Activated CD4-positive, alpha-beta T cell treated with anti-CD3 and anti-CD28 coated beads for 4 hours (primary cell): ENCODE measurements around the gene TNIK.
"Not testable (repeated sequence)": the region's sequence is repeated elsewhere in the genome, so short reads cannot be mapped to it uniquely, and the experiment has no call there.

Experiments used
- DNase-seq, 2 donors: peaks; one replicate each; pipeline ENCODE4 v3.0.0-alpha.2; 2020

TNIK gene

DNA sequence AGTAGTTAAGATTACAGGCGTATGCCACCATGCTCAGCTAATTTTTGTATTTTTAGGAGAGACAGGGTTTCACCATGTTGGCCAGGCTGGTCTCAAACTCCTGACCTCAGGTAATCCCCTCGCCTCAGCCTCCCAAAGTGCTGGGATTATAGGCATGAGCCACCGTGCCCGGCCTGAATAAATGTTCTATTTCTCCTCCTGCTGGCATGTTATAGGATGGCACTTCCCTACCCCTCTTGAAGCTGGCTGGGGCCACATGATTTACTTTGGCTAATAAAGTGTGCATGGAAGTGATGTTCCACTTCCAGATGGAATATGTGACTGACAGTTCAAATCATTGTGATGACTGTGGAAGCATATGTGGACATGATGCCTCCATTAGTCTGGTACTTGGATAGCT, 77.9 kb downstream of the TNIK start:
- not testable (repeated sequence) for DNase-seq

DNA sequence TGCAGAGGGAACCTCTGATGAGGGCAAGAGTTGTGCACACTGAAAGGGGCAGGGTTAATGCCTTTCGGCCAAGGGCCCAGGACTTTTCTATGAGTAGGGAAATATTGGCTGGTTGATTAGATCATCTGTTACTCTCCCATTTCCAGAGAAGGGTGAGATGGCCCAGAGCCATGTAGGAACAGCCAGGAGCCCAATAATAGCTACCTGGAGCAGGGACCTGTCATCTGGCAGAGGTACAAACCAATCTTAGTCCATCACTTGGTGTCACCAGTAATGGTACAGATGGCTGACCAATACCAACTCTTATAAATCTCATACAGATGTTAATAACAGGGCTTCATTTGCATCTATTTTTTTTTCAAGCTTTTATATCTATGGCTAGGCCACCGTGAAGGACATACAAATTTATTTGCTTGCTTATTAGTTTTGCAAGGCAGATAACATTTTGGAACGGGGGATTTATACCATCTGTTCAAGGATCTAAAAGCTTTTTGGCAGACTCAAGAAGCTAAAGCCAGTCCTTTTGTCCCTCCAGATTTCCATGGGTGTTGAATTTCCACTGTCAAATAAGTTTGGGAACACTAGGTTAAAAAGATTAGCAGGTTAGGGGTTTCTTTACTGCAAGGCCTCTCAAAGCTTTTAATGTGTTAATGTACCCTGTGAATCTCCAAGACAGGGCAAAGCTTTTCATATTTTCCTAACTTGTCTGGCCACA, 79.3 kb downstream of the TNIK start:
- DNase-seq: no peak

DNA sequence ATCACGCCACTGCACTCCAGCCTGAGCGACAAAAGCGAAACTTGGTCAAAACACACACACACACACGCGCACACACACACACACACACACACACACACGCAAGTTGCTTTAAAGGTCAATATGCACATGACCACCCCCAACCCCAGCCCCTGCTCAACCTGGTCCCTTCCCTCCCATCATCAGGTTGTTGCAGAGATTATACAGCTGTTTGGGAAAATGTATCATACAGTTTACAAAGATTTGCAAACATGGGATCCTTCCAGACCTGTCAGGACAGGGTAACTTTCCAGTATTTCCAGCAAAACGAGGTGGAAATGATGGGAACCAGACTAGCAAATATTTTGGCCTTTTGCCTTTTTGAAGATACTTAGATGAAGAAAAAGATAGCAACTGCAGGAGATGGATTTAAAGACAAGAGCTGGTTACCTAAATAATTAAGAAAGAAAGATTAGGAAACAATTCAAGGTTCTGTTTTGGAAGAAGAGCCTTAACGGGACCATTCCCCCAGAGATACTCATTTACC, 80.2 kb downstream of the TNIK start:
- no peak for DNase-seq

DNA sequence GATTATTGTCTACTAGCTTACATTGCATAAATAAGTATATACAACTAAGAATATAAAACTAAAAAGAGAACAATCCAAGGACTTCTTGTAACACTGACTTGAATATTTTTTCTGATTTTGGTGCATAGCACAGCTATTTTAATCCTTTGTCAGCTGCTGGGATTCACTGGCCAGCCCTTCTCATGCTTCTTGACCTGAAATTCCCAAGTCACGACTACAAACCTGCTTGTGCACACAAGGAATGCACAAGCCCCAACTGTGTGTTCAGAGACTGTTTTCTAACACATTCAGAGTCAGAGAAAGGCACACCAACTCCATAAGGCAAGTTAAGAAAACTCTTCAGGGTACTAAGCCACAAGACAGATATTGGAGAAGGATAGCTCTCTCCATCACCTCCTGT, 80.9 kb downstream of the TNIK start:
- DNase-seq: no peak

DNA sequence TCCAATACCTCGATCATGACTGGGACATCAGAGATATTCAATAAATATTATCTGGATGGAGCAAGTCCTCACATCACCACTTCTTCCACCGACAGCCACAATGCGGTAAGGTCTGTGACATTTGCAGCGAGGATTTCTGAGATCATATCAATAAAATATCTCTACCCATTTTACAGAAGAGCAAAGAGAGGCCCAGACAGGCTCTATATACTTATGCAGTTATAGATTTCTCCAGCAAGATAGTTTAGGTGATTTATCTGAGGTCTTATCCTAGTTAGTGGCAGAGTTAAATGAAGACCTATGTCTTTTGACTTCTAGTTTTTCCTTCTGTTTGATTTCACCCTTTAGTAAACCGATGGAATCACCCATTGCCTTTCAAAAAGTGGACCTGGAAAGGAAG, 81.6 kb downstream of the TNIK start:
- DNase-seq: no peak

DNA sequence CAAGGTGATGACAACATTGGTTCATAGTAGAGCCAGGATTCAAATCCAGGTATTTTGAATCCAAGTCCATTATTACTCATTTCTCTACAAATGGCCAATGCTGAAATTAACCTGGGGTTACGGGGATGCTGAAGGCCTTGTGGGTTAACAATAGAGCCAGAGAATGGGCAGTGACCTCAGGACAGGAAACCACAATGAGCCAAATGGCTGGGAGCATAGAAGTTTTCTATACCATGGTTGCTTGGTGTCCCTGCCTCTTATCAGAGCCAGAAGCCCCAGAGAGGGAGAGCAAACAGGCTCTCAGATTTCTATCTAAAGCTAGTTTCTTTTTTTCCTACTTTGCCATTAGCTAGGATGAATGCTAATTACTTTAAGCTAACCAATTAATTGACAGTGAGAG, 82.3 kb downstream of the TNIK start:
- no peak for DNase-seq

DNA sequence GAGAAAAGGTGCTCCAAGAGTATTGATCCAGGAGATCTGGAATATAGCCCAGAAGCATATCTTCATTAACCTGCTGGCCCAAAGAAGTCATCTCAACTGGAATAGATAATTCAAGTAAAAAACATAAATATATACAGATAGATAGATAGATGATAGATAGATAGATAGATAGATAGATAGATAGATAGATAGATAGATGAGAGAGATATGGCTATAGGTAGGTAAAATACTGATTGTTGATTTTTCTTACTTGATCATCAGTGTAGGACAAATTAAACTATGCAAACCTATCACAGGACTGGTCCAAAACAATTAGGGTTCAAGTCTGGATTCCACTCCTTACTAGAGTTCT, 83.6 kb downstream of the TNIK start:
- no peak for DNase-seq

DNA sequence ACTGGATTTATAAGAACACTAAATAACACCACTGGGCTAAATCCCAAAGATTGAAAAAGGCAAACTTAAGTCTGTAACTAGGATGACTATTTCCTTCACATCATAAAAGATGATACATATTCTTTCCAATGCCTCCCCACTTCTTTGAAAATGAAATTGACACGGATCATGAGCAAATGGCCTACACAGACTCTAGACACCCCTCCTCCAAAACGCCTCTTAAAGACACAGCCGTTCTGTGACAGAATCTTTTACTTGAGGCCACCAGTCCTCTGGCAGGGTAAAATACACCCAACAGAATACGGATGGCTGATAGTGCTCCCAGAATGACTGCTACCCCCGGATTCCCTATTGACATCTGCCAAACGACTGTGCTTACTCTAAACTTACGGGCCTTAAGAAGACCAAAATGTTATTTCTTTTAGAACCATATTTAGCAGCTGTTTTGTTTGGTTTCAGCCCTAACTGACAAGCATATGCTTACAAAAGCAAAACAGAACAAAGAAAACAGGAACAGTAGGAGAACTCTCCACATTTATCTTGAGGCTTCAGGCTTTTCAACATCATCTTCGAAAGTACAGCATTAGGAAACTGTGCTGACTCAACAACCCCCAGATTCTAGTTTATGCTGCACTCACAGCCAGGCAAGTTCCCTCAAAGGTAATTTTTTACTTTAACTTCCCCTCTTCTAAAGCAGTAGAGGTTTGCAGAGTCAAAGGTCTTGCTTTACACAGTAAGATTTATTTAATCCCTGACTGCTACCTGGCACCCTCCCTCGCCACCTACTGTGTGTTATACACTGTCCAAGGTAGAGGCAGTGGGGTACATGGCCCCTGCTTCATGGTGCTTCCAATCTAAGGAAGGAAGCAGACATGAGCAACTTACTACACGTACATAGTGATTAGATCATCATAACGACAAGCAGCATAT, 84.3 kb downstream of the TNIK start:
- DNase-seq: no peak

DNA sequence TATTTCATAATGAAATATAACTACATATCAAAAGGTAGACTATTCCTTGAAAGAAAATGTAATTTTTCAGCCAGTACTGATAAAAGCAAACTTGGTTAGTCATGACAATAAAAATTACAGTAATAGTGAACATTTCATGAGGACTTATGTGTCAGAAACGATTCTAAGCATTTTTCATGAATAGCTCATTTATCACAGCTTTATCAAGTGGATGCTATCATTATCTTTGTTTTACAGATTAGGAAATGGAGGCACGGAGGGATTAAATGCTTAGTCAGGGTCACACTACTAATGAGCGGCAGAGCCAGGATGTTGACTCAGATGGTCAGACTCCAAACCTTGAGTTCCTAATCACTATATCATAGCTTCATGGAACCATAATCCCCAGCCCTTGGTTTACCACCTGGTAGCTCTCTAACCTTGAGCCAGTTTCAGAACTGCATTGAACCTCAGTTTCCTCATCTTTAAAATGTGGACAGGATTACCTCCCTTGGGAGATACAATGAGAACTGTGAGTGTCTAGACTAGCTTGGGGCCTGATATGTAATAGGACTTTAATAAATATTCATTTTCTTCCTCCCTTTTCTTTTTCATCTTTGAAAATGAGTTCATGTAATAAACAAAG, 85.4 kb downstream of the TNIK start:
- DNase-seq: no peak

DNA sequence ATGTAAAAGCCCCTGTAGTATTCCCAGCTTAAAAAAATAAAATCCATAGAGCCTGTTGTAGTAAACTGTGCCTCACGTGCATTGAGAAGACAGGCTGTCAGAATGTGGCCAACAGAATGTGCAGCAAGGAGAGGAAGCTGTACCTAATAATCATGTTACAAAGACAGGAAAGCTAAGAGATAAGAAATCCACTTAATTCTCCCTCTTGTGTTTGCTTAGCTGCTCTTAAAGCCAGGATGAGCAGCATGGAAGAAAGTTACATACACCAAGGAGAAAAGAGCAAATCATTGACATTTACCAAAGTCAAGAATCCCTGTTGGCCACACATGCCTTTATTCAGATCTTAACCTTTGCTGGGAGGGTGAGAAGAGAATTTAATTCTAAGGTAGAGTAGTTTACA, 85.9 kb downstream of the TNIK start:
- no peak for DNase-seq

DNA sequence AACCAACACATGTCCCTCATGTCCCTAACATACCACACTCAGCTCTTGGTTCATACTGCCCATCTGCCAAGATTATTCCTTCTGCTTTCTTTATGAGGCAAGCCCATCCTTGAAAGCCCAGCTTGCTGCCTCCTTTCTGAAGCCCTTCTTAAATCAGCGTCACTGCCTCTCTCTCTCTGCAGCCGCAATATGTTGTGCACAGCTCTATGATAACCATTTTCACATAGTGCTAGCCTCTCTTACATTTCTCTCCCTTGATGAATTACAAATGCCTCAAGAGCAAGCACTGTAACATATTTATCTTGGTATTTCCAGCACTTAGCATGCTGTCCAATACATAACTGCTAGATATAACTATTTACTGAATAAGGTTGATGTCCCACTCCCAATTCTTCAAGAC, 86.5 kb downstream of the TNIK start:
- no peak for DNase-seq

DNA sequence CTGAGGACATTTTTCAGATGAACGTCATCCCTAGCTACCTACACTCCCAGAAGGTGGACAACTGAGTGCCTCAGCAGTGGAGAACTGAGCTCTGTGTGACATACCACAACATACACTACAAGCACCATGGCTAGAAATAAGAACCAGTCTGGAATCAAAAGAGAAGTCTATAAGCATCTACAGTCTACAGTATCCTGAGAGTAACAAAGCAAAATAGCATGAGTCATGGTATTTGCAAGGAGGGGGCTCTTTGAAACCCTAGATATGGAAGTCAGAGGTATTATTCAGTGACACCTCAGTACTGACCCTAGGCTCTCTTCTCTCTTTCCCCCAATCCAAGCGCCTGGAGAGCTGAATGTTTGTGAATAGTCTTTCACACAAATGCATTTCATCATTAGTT, 87.5 kb downstream of the TNIK start:
- no peak for DNase-seq

DNA sequence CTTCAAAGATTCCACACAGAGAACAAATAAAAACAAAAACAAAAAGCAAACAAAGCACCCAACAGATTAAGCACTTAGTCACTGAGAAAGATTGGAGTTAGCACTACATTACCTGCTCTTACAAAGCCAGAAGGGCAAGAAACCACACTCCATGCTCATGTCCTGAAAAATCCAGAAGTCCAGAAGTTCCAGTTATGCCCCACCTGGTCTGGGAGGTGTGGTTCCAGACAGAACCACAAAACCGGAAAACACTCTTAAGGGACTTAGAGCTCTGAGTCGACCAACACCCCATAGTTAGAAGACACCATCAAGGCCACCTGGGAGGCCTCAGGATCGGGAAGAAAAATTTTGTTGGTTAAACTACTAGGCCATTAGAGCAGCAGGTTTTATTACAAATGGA, 88.9 kb downstream of the TNIK start:
- DNase-seq: no peak

DNA sequence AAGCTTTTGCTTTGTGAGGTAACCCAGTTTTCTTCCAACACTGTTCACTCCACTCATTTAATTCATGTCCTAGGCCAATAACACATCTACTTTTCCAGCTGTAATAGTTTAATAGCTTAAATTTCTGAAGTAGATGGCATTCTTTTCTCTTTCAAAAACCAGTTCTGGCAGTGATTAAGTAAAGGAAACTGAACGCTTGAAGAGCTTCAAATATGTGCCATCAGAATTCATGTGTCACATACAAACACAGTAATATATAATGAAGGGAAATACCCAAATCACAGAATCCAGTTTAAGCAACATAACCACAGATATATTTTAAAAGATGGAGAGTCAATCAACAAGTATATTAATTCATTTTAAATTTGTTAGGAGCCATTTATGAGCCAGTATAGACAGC, 91.0 kb downstream of the TNIK start:
- no peak for DNase-seq

DNA sequence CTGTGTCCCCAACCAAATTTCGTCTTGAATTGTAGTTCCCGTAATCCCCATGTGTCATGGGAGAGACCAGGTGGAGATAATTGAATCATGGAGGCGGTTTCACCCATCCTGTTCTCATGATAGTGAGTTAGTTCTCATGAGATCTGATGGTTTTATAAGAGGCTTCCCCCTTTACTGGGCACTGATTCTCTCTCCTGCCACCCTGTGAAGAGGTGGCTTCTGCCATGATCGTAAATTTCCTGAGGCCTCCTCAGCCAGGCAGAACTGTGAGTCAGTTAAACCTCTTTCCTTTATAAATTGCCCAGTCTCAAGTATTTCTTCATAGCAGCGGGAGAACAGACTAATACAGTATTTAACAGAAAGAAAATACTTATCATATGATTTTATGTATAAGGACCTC, 93.5 kb downstream of the TNIK start:
- not testable (repeated sequence) for DNase-seq

DNA sequence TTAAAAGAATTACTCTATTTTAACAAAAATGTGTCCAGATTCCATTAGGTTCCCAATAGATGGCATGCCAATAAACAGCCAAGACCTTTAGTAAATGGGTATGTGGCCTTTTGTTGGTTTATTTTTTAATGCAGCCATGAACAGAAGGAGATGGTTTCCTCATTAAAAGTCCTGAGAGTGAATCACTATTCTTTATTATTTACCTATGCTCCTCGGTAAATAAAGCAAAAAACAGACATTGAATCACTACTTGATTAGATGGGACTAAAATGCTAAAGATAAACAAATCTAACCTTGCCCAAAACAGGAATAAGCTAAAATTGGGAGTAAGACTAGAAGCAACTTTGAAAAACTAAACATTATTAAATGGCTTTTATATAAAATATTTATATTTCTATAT, 94.2 kb downstream of the TNIK start:
- no peak for DNase-seq

DNA sequence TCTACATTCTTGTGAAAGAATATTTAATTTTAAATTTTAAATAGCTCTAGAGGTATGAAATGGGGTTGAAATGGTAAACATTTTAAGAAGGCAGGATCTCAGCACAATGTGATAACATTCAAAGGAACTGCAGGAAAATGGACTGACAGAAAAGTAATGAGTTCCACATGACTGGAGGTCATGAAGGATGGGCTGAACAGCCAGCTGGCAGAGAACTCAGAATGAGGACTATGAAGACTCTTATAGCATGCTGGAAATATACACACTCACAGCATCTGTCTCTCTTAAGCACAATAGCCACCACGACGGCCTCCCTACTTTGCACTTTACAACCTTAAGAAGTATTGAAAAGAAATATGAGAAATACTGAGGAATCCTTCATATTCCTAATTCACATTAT, 94.7 kb downstream of the TNIK start:
- DNase-seq: no peak

DNA sequence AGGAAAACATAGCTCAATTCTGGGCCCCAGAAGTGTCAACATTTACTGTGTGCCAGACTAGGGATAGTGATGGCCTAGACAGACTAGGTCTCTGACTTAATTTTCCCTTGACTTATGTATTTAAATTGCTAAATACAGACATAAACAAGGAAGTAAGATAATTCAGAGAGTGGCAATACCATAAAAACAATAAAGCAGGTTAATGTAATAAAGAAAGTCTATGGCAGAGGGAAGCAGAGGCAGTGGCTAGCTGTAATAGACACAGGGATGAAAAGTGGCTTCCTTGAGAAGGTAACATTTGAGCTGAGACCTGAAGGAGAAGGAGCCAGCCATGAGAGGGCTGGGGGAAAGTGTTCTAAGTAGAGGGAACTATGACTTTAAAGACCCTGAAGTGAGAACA, 95.7 kb downstream of the TNIK start:
- DNase-seq: no peak

DNA sequence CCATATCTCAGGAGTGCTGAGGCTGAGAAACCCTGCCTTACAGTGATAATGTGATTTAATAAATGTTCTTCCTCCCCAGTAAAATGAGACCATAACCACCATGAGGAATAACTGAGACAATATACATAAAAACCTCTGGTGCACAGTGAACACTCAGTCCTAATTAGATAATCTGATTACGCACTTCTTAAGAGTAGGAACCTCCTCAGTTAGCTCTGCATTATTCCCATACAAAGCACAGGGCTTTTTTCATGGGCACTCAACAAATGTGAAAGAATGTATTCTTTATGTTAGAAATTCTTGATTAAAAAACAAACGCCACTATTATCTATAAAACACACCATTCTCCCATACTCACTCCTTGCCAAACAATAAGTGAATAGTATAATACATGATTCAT, 97.0 kb downstream of the TNIK start:
- no peak for DNase-seq

DNA sequence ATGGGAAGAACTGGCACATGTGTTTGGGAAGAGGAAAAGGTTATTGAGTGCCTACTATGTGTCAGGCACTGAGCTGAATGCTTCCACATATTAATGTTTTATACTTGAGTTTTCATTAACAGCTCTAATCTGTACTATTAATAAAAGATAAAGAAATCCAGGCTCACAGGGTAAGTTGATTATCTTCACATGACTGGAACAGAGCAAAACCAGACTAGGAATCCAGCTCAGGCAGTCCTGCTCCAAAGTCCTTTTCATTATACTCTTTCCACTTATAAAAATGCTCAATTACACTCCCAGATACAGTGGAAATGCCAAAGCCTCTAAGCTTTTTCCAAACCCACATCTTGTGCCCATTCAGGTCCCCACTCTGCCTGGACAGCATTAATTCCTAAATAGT, 97.6 kb downstream of the TNIK start:
- no peak for DNase-seq

DNA sequence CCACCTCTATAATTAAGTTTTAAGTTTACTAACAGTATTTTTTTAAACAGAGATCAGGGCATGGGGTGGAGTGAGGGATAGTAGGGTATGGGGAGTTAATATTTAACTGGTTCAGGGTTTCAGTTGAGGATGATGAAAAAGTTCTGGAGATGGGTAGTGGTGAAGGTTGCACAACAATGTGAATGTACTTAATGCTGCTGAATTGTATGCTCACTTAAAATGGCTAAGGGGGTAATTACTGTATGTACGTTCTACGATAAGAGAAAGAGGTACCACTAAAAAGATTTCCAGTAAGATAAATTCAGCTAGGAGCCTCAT, 101.4 kb downstream of the TNIK start:
- DNase-seq: no peak

DNA sequence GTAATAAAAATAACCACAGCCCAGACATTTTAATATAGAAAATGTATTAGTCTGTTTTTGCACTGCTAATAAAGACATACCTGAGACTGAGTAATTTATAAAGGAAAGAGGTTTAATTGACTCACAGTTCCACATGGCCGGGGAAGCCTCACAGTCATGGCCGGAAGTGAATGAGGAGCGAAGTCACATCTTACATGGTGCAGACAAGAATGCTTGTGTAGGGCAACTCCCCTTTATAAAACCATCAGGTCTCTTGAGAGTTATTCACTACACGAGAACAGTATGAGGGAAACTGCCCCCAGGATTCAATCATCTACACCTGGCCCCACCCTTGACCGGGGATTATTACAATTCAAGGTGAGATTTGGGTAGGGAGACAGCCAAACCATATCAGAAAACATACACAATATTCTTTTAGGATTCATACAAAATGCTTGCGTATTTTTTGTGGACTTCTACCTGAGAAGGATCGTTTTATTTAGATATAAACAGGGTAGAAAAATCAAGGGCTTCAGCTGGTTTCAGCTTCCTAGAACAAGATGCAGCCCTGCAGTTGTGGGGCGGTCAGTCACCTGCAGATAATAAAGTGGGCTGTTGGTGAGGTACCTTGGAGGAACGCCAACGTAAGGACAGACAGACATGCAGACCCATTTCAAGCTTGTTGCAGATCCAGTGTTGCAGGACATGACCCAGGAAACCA, 101.9 kb downstream of the TNIK start:
- no peak for DNase-seq

DNA sequence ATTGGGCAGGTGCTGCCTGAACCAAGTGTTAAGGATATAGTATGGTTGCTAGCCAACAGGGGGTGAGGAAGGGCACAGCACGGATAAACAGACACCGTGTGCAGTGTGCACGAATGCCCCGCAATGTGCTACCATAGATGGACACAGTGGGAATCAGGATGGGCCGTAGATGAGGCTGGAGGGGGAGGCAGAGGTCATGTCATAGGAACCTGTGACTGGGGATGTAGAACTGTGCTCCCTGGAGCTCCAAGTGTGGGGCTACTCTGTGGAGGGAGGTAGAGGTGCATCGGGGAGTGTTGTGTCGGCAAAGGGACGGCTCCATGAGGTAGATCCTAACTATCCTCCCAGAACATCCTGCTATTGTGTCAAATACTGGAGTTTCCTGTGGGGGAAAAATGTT, 102.5 kb downstream of the TNIK start:
- DNase-seq: no peak
